Subcutaneous abdominal adipose tissue (tissue), 5 donors: ENCODE measurements around the gene MACF1.
"Not testable (repeated sequence)": the region's sequence is repeated elsewhere in the genome, so short reads cannot be mapped to it uniquely, and the experiment has no call there.

ENCODE experiments used
- H3K27ac ChIP-seq: one replicate; pipeline ENCODE4 v1.7.0; 2013; ENCODE audit warnings: low read depth, mild to moderate bottlenecking, inconsistent platforms, low read length, moderate library complexity
- H3K27me3 ChIP-seq, 5 donors: one replicate each; pipeline ENCODE4 v1.7.0; 2013; ENCODE audit warnings: low read length in 5 of 5, inconsistent platforms in 1 of 5; ENCODE audit not compliant: control insufficient read depth in 5 of 5, insufficient read depth in 4 of 5
- H3K36me3 ChIP-seq, 5 donors: one replicate each; pipeline ENCODE4 v1.7.0; 2013; ENCODE audit warnings: low read length in 5 of 5; ENCODE audit not compliant: control insufficient read depth in 5 of 5, insufficient read depth in 5 of 5
- H3K4me1 ChIP-seq, 5 donors: one replicate each; pipeline ENCODE4 v1.7.0; 2013; ENCODE audit warnings: low read length in 5 of 5, mild to moderate bottlenecking in 3 of 5, moderate library complexity in 1 of 5; ENCODE audit not compliant: control insufficient read depth in 5 of 5, insufficient read depth in 5 of 5
- H3K4me3 ChIP-seq, 5 donors: one replicate each; pipeline ENCODE4 v1.7.0; 2013; ENCODE audit warnings: low read length in 5 of 5, low read depth in 1 of 5
- H3K9ac ChIP-seq, 5 donors: one replicate each; pipeline ENCODE4 v1.7.0; 2013; ENCODE audit warnings: low read length in 5 of 5, mild to moderate bottlenecking in 4 of 5, moderate library complexity in 3 of 5
- H3K9me3 ChIP-seq, 5 donors: one replicate each; pipeline ENCODE4 v1.7.0; 2013; ENCODE audit warnings: low read length in 5 of 5; ENCODE audit not compliant: control insufficient read depth in 5 of 5
- donor health status: healthy.
- donor health status: healthy.
- donor health status: healthy.
- donor health status: healthy.
- donor health status: healthy.

Gene MACF1

GRCh38 chr1:39496520-39496919, 292.0 kb downstream of the MACF1 start:
- H3K27me3 ChIP-seq: peaks cover 0 to 14% (median 8%) of the 10 kb centered on the region in 5 donors
- H3K36me3 ChIP-seq, H3K9ac ChIP-seq, H3K9me3 ChIP-seq, H3K4me3 ChIP-seq, H3K27ac ChIP-seq, H3K4me1 ChIP-seq: not testable (repeated sequence)

GRCh38 chr1:39497585-39497984, 293.1 kb downstream of the MACF1 start:
- peaks cover 0 to 12% (median 7%) of the 10 kb centered on the region in 5 donors for H3K27me3 ChIP-seq
- no peaks in the 10 kb centered on the region for H3K9me3 ChIP-seq
- H3K36me3 ChIP-seq: no peaks in the 10 kb centered on the region
- H3K27ac ChIP-seq: no peak overlapping the region
- H3K9ac ChIP-seq: no peak overlapping the region
- H3K4me3 ChIP-seq: no peak overlapping the region
- peaks cover 0 to 6% (median 0%) of the 10 kb centered on the region in 5 donors for H3K4me1 ChIP-seq

GRCh38 chr1:39498096-39498710, 293.7 kb downstream of the MACF1 start:
- not testable (repeated sequence) for H3K9me3 ChIP-seq, H3K4me1 ChIP-seq, H3K4me3 ChIP-seq, H3K36me3 ChIP-seq, H3K27ac ChIP-seq, H3K27me3 ChIP-seq, H3K9ac ChIP-seq

- H3K27me3 ChIP-seq, H3K4me1 ChIP-seq, H3K36me3 ChIP-seq, H3K4me3 ChIP-seq, H3K27ac ChIP-seq, H3K9ac ChIP-seq, H3K9me3 ChIP-seq: not testable (repeated sequence)
Measured at GRCh38 chr1:39498821-39499220, 294.3 kb downstream of the MACF1 start.

- H3K9ac ChIP-seq: no peak overlapping the region
- peaks cover 0 to 6% (median 0%) of the 10 kb centered on the region in 5 donors for H3K4me1 ChIP-seq
- no peak overlapping the region for H3K4me3 ChIP-seq
- H3K9me3 ChIP-seq: no peaks in the 10 kb centered on the region
- peaks cover 0 to 2% (median 0%) of the 10 kb centered on the region in 5 donors for H3K27me3 ChIP-seq
- no peaks in the 10 kb centered on the region for H3K36me3 ChIP-seq
- H3K27ac ChIP-seq: no peak overlapping the region
Measured at GRCh38 chr1:39499668-39500067, 295.2 kb downstream of the MACF1 start.

GRCh38 chr1:39500862-39501389, 296.4 kb downstream of the MACF1 start:
- Histone ChIP-seq H3K9ac (no peak overlapping the region), H3K27ac (no peak overlapping the region), H3K4me1 (peaks cover 0 to 6% (median 0%) of the 10 kb centered on the region in 5 donors), H3K4me3 (no peak overlapping the region), H3K36me3 (no peaks in the 10 kb centered on the region), H3K9me3 (no peaks in the 10 kb centered on the region), H3K27me3 (no peaks in the 10 kb centered on the region)

GRCh38 chr1:39501666-39502065, 297.2 kb downstream of the MACF1 start:
- Histone ChIP-seq H3K9me3 (no peaks in the 10 kb centered on the region), H3K27ac (no peak overlapping the region), H3K9ac (no peak overlapping the region), H3K4me3 (no peak overlapping the region), H3K36me3 (no peaks in the 10 kb centered on the region), H3K4me1 (peaks cover 0 to 6% (median 0%) of the 10 kb centered on the region in 5 donors), H3K27me3 (no peaks in the 10 kb centered on the region)

- H3K4me3 ChIP-seq, H3K9ac ChIP-seq, H3K4me1 ChIP-seq, H3K36me3 ChIP-seq, H3K27ac ChIP-seq, H3K9me3 ChIP-seq: not testable (repeated sequence)
- peaks cover 0 to 11% (median 5%) of the 10 kb centered on the region in 5 donors for H3K27me3 ChIP-seq
Measured at GRCh38 chr1:39504436-39504835, 299.9 kb downstream of the MACF1 start.

- Histone ChIP-seq H3K36me3 (no peaks in the 10 kb centered on the region), H3K4me1 (peaks cover 0 to 9% (median 5%) of the 10 kb centered on the region in 5 donors), H3K4me3 (no peak overlapping the region), H3K9ac (no peak overlapping the region), H3K27me3 (peaks cover 0 to 11% (median 5%) of the 10 kb centered on the region in 5 donors), H3K27ac (no peak overlapping the region), H3K9me3 (no peaks in the 10 kb centered on the region)
Measured at GRCh38 chr1:39505289-39505688, 300.8 kb downstream of the MACF1 start.

GRCh38 chr1:39507230-39507928, 302.9 kb downstream of the MACF1 start:
- Histone ChIP-seq H3K4me1 (peaks cover 0 to 9% (median 5%) of the 10 kb centered on the region in 5 donors), H3K27me3 (peaks cover 0 to 11% (median 5%) of the 10 kb centered on the region in 5 donors), H3K4me3 (no peak overlapping the region), H3K9me3 (no peaks in the 10 kb centered on the region), H3K9ac (no peak overlapping the region), H3K36me3 (no peaks in the 10 kb centered on the region), H3K27ac (no peak overlapping the region)
